OCI-LY1 (cell line): ENCODE measurements around the gene CAPN12.

Experiments used
- H2AFZ ChIP-seq: fragments of 200-600 bp; sonication (generic), shearing (Covaris generic); 2 replicates; pipeline ENCODE4 v1.6.0; 2014; ENCODE audit warnings: antibody characterized with exemption, mild to moderate bottlenecking, low read length
- H3F3A ChIP-seq: fragments of 200-600 bp; sonication (generic), shearing (Covaris generic); 2 replicates; pipeline ENCODE4 v1.6.0; 2014; ENCODE audit warnings: mild to moderate bottlenecking, antibody characterized with exemption, low read length, moderate library complexity; ENCODE audit not compliant: insufficient read depth
- H3K27ac ChIP-seq: fragments of 200-600 bp; sonication (generic); 2 replicates; pipeline ENCODE4 v1.5.1; 2014; ENCODE audit warnings: low read length, mixed run types, mild to moderate bottlenecking, low read depth; ENCODE audit not compliant: poor library complexity, severe bottlenecking
- H3K27me3 ChIP-seq: fragments of 200-600 bp; sonication (generic); 2 replicates; pipeline ENCODE4 v1.6.0; 2014; ENCODE audit warnings: antibody characterized with exemption, mild to moderate bottlenecking, low read length, moderate library complexity; ENCODE audit not compliant: insufficient read depth
- H3K36me3 ChIP-seq: fragments of 200-600 bp; sonication (generic); 2 replicates; pipeline ENCODE4 v1.6.1; 2014; ENCODE audit warnings: mild to moderate bottlenecking, antibody characterized with exemption, low read length, moderate library complexity, mixed read lengths; ENCODE audit not compliant: insufficient read depth
- H3K4me1 ChIP-seq: fragments of 200-600 bp; sonication (generic); 2 replicates; pipeline ENCODE4 v1.5.1; 2014; ENCODE audit warnings: mild to moderate bottlenecking, low read length, moderate library complexity; ENCODE audit not compliant: insufficient read depth, severe bottlenecking
- H3K4me2 ChIP-seq: fragments of 200-600 bp; sonication (generic), shearing (Covaris generic); 2 replicates; pipeline ENCODE4 v1.6.1; 2014; ENCODE audit warnings: low read length
- H3K4me3 ChIP-seq: fragments of 200-600 bp; sonication (generic); 2 replicates; pipeline ENCODE4 v1.5.1; 2014; ENCODE audit warnings: low read length, low read depth, mild to moderate bottlenecking, mixed read lengths; ENCODE audit not compliant: poor library complexity, severe bottlenecking
- H3K79me2 ChIP-seq: fragments of 200-600 bp; shearing (Covaris generic); 2 replicates; pipeline ENCODE4 v1.6.1; 2016; ENCODE audit warnings: mixed run types, low read length, mixed read lengths; ENCODE audit not compliant: insufficient read depth
- H3K9ac ChIP-seq: fragments of 200-600 bp; sonication (generic), shearing (Covaris generic); 2 replicates; pipeline ENCODE4 v1.6.1; 2014; ENCODE audit warnings: mild to moderate bottlenecking, low read length, mixed read lengths
- H3K9me2 ChIP-seq: fragments of 200-600 bp; sonication (generic), shearing (Covaris generic); 2 replicates; pipeline ENCODE4 v1.6.1; 2014; ENCODE audit warnings: low read depth, mild to moderate bottlenecking, low read length, mixed read lengths
- H3K9me3 ChIP-seq: fragments of 200-600 bp; shearing (Covaris generic); 2 replicates; pipeline ENCODE4 v1.6.1; 2014; ENCODE audit warnings: low read length, mixed read lengths
- H4K20me1 ChIP-seq: fragments of 200-600 bp; sonication (generic), shearing (Covaris generic); 2 replicates; pipeline ENCODE4 v1.6.0; 2016; ENCODE audit warnings: mild to moderate bottlenecking, low read length; ENCODE audit not compliant: insufficient read depth
- EZH2 ChIP-seq: fragments of 200-600 bp; sonication (generic), shearing (Covaris generic); IDR thresholded peaks from 2 replicates; pipeline ENCODE4 v1.8.0; 2017; ENCODE audit warnings: borderline replicate concordance, mixed run types, mild to moderate bottlenecking, antibody characterized with exemption, low read length, moderate library complexity, mixed read lengths
- TF ChIP-seq, protein P1 (sequence below): fragments of 200-600 bp; sonication (generic), shearing (Covaris generic); IDR thresholded peaks from 2 replicates; pipeline ENCODE4 v1.5.1; 2017; ENCODE audit warnings: mild to moderate bottlenecking, antibody characterized with exemption, low read length, moderate library complexity, mixed read lengths

The CAPN12 gene

DNA sequence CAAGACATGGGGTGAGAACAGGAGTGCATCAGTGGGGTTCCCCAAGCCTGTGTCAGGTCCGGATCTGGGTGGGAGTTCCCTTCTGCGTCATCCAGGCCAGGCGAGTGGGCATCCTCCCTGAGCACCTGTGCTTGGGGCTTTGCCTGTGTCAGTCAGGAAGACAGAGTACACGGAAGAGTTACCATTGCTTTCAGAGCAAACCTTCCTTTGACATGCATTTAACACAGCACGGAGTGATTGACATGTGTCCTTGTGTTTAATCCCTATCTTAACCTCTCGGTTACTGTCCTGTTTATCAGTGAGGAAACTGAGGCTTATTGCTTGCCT is 47.6 kb downstream of the CAPN12 start:
- Histone ChIP-seq H3K36me3 (peaks cover 20% of the 10 kb centered on the region; the same call in 1 of the 2 replicates), H3F3A (no peaks in the 10 kb centered on the region), H3K4me3 (no peak overlapping the region), H3K4me2 (no peak overlapping the region), H3K79me2 (no peaks in the 10 kb centered on the region), H3K9me3 (no peaks in the 10 kb centered on the region), H2AFZ (no peak overlapping the region), H3K9me2 (no peaks in the 10 kb centered on the region), H3K4me1 (peaks cover 38% of the 10 kb centered on the region), H3K27me3 (no peaks in the 10 kb centered on the region), H4K20me1 (no peaks in the 10 kb centered on the region), H3K9ac (no peak overlapping the region), H3K27ac (no peak overlapping the region)
- TF ChIP-seq EZH2: no peak
- TF ChIP-seq, protein P1, sequence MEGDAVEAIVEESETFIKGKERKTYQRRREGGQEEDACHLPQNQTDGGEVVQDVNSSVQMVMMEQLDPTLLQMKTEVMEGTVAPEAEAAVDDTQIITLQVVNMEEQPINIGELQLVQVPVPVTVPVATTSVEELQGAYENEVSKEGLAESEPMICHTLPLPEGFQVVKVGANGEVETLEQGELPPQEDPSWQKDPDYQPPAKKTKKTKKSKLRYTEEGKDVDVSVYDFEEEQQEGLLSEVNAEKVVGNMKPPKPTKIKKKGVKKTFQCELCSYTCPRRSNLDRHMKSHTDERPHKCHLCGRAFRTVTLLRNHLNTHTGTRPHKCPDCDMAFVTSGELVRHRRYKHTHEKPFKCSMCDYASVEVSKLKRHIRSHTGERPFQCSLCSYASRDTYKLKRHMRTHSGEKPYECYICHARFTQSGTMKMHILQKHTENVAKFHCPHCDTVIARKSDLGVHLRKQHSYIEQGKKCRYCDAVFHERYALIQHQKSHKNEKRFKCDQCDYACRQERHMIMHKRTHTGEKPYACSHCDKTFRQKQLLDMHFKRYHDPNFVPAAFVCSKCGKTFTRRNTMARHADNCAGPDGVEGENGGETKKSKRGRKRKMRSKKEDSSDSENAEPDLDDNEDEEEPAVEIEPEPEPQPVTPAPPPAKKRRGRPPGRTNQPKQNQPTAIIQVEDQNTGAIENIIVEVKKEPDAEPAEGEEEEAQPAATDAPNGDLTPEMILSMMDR: no peak

DNA sequence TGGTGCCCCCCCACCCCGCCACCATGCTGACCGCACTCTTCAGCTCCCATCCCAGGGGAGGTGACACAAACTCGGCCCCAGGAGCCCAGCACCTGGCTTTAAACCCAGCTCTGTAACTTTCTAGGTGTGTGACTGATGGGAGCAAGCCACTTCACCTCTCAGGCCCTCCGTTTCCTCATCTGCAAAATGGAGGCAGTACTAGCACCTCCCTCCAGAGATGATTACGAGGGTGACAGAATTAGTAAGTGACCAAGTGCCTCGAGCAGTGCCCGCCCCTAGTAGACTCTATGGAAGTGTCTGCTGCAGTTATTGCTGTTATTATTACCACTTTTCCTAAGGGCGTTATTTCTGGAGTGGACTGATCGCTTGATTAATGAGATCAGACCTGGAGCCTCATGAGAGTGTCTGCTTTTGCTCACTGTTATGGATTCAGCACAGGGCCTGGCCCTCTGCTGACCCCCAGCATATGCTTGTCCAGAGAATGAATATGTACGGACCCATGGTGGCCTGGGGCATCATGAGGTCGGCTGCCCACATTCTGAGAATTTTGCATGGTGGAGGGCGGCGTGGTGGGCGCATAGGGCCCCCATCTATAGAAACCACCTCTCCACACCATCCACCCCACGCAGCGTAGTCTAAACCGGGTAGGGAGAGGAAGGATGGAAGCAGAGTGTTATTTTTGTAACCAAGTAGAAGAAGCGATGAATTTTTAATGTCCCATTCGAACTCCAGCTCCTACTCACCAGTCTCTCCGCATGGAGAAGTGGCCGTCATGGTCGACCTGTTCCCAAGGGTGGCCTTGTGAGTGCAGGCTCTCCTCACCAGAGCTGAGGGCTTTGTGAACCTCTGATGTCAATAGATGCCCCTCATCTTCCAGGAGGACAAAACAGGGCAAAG is 48.2 kb downstream of the CAPN12 start:
- H3K79me2 ChIP-seq: no peaks in the 10 kb centered on the region
- H3K4me1 ChIP-seq: peaks cover 38% of the 10 kb centered on the region
- H3K27ac ChIP-seq: peak overlapping the region; percentile 62
- peaks cover 14% of the 10 kb centered on the region; the same call in 1 of the 2 replicates for H3K36me3 ChIP-seq
- no peaks in the 10 kb centered on the region for H4K20me1 ChIP-seq
- H3F3A ChIP-seq: no peaks in the 10 kb centered on the region
- H2AFZ ChIP-seq: no peak overlapping the region
- H3K27me3 ChIP-seq: no peaks in the 10 kb centered on the region
- H3K9me3 ChIP-seq: no peaks in the 10 kb centered on the region
- H3K9ac ChIP-seq: no peak overlapping the region
- H3K4me3 ChIP-seq: no peak overlapping the region
- no peaks in the 10 kb centered on the region for H3K9me2 ChIP-seq
- TF ChIP-seq, protein P1: no peak
- no peak for TF ChIP-seq EZH2
- H3K4me2 ChIP-seq: no peak overlapping the region

DNA sequence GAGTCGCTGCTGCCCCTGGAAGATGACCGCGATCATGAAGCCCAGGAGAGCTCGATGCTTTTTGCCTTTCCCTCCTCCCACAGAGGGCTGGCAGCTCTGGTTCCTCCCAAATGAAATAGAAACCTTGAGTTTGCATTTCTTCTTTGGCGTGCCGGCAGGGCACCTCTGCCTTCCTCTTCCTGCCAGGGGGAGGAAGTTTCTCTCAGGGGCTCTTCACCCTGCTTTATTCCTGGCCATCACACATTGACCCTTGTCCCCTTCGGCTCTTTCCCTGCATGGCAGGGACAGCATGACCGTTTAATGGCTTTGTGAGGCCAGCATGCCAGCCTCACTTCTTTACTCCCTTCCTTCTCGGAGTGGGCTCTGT is 49.0 kb downstream of the CAPN12 start:
- no peaks in the 10 kb centered on the region for H4K20me1 ChIP-seq
- H3K9me3 ChIP-seq: no peaks in the 10 kb centered on the region
- TF ChIP-seq EZH2: no peak
- TF ChIP-seq, protein P1: no peak
- peak overlapping the region; percentile 60 for H3K4me2 ChIP-seq
- peaks cover 6% of the 10 kb centered on the region; the same call in 1 of the 2 replicates for H3K36me3 ChIP-seq
- H3K9ac ChIP-seq: peak overlapping the region; percentile 15; the same call in 1 of the 2 replicates
- no peaks in the 10 kb centered on the region for H3K27me3 ChIP-seq
- peaks cover 38% of the 10 kb centered on the region for H3K4me1 ChIP-seq
- H2AFZ ChIP-seq: no peak overlapping the region
- no peaks in the 10 kb centered on the region for H3F3A ChIP-seq
- H3K9me2 ChIP-seq: no peaks in the 10 kb centered on the region
- H3K27ac ChIP-seq: peak overlapping the region; percentile 62
- H3K79me2 ChIP-seq: no peaks in the 10 kb centered on the region
- H3K4me3 ChIP-seq: peak overlapping the region; percentile 15
